Left kidney (tissue), 2 donors: ENCODE measurements around the gene LECT2. TPM values are rescaled to one million over a fixed set of nuclear protein-coding genes. Genes with fewer than 3 reads are reported as not detected.

ENCODE experiments used
- DNase-seq: peaks from one replicate; pipeline ENCODE4 v3.0.0-alpha.2; 2013
- polyA plus RNA-seq: library from polyadenylated mRNA; unstranded; fragments of 120-200 nt; gene quantifications from one replicate; pipeline ENCODE4 v1.2.1, GENCODE V29; 2013; ENCODE audit not compliant: insufficient read length

LECT2 gene
- polyA plus RNA-seq, 1 donor, result 5.2 TPM

DNA sequence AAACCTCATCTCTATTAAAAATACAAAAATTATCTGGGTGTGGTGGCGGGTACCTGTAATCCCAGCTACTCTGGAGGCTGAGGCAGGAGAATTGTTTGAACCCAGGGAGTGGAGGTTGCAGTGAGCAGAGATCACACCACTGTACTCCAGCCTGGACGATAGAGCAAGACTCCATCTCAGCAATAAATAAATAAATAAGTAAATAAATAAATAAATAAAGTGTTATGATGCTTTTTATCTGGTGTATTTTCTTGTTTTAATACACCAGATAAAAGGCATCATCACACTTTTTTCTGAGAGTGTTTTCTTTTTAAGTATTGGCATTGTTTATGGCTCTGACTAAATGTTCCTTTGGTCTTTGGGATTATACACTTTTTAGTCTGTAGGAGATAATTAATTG, 24.2 kb upstream of the LECT2 start:
- no peak for DNase-seq

DNA sequence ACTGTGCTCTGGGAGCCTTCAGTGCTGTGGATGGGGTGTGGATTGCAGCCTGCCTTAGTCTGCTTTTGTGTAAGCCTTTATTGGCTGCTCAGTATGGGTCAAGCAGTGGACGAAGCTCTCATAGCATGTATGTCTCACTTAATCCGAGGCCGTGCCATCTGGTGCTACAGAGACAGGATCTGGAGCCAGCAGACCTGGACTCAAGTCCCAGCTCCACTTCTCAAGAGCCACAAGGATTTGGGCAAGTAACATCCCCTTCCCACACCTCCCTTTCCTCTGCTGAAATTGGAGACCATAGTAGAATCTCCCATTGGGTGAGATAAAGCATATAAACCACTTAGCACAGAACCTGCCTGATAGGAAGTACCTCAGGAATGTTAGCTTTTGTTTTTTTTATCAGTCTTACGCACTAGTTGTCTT, 23.4 kb upstream of the LECT2 start:
- no peak for DNase-seq

DNA sequence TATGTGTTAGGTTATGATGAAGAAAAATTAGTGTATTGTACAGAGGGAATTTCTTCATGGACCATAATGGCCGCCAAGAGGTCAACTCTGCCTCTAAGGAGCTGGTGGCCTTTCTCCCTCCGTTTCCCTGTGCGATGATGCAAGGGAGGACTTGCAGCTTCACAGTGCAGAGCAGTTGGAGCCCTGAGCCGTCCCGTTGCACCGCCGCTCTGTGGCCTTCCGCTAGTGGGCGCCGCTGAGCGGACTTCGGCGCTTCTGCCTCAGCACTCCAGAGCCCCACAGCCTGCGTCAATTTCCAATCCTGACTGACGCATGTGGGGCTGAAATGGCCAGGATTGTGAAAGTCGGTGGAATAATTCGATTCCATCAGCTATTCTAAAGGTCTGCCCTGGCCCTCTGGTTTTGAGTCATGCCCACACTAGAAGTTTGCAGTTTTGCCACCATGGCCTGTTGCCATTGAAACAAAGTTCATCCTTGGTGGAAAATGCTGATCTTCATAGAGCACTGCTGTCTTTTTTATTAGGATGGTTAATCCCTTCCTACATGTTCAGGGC, 22.7 kb upstream of the LECT2 start:
- DNase-seq, result no peak

DNA sequence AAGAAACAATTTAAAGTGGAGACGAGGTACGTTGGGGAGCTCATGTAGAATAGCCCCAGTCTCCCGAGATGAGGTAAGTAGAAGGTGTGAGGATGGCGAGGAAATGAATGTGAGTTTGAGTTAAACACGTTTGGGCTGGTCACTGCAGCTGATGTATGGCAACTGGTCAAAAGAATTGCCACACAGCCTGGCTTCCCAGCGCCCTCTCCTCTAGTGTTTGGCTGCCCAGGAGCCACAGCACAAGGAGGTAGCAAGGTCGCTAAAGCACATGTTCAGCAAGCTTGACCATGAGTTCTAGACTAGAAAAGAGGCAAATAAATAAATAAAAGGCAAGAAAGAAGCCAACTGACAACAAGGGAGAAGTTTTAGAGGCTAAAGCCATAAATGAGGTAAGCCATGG, 21.4 kb upstream of the LECT2 start:
- DNase-seq, result no peak

DNA sequence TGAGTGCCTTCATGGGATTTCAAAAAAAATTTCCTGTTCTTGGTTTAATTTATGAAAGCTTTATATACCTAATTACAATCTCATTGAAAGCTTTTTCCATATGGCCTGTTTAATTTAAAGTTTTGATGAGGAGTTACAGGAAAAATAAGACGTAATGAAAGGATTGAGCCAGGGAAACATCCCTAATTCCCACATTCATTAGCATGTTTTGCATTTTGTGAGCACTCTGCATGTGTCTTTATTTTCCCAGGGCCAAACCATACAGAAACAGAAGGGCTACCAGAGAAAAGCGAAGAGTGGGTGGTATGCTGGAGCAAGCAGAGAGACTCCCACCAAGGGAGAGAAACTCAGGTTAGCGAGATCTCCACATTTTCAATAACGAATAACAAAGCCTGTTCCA, 20.3 kb upstream of the LECT2 start:
- no peak for DNase-seq

DNA sequence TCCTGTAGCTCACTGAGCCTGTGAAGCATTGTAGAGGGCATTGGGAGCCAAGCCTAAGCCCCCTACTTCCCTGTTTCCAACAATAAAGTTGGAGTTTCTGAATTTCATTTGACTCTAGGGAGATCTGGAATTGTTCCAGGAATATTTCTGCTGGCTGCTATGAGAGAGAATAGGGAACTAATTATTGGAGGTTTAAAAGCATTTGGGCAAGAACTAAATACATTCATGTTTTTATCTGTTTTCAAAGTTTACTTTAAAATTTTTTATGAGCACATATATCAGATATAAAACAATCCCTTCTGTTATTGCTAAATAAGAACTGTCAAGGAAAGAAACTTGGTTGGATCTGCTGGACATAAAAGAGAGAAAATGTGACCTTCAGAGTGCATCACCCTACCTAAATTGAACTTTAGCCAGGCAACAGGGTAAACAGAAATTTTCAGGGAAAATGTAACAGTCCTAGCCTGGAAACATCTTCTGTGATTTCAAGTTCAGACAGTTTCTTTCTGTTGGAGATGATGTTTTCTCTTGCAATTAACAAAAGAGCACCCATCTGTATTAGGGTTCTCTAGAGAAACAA, 19.3 kb upstream of the LECT2 start:
- DNase-seq, result no peak

DNA sequence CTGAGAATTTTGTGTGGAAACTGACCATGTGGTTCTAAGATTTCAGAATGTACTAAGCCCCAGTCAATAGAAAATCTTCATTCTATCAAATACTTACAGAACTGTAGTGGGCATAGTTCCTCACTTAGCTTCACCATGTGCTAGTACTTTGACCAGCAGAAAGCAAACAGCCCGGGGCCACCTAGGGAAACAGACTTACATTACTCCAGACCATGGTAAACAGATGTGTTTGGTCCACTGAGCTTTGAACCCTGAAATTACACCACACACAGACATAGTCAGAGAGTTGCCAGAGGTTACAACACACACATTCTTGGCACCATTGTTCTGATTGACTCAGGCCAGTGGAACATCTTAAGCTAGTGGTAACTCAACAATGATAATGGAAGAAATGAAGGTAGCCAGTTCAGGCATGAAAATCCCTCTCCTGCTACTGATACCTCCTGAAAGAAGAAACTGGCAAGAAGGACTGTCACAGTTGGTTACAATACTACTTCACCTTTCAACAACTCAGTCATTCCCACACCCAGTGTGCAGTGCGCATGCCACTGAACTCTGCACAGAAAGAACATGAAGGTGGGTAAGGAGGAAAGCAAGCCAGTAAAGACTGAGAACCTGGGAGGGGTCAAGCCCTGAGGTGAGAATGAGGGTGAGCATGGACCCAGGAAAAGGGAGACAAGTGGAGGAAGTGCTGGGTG, 18.7 kb upstream of the LECT2 start:
- no peak for DNase-seq

DNA sequence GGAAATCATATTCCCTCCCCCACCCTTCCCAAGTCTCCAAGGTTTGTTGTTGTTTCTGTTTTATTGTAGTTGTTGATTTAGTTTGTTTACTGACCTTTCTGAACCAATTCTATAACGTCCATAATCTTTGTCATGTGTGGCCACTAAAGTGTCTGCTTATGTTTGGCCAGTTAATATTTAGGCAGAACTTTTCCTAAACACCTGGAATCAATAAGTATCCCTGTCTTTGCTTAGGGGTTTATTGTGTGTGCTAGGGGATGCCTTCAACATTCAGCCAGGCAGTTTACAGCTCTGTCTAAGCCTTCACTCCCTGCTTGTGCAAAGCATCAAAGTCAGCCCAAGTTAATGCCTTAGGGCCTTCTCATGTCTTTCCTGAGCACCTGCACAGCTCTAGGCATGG, 16.9 kb upstream of the LECT2 start:
- DNase-seq, result no peak

DNA sequence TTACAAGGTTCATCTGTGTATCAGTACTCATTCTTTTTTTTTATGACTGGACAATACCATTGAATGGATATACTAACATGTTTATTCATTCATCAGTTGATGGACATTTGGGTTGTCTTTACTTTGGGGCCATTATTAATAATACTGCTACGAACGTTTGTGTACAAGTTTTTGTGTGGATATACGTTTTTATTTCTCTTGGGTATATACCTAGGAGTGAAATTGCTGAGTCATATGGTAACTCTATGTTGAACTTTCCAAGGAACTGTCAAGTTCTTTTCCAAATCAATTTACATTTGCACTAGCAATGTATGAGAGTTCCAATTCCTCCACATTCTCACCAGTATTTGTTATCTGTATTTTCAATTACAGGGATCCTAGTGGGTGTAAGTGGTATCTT, 12.0 kb upstream of the LECT2 start:
- DNase-seq, result no peak

DNA sequence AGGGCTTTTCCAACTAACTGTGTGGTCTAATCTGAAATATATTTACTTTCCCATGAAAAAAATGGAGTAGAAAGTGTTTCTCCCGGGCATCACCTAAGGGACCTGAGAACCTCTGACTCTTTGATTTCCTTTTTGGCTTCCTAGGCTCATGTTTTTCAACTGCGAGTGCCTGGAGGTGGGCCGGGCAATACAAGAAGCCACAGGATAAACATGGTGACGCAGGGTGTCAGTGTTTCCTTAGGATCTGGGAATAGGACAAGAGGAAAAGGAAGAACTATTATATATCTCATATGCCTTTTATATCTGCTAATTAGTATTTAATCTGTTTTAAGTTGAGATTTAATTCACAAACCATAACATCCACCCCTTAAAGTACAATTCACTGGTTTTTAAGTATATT, 11.4 kb upstream of the LECT2 start:
- no peak for DNase-seq

DNA sequence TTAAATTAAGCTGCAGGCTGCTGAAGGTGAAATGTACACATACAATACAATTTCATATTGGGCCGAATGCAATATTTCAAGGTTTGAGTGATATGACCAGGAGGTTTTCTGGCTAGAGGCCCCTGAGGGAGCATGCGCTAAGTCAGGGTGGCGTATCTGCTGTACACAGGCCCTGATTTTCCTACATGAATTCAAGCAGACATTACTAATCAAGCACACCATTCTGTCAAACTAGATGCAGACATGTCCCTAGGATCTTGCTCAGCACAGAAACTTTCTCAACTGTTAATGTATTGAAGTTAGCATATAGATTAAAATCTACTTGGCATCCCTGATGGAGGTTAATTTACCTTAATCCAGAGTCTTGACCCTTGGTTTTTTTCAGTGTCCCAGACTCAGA, 10.7 kb upstream of the LECT2 start:
- DNase-seq, result no peak

DNA sequence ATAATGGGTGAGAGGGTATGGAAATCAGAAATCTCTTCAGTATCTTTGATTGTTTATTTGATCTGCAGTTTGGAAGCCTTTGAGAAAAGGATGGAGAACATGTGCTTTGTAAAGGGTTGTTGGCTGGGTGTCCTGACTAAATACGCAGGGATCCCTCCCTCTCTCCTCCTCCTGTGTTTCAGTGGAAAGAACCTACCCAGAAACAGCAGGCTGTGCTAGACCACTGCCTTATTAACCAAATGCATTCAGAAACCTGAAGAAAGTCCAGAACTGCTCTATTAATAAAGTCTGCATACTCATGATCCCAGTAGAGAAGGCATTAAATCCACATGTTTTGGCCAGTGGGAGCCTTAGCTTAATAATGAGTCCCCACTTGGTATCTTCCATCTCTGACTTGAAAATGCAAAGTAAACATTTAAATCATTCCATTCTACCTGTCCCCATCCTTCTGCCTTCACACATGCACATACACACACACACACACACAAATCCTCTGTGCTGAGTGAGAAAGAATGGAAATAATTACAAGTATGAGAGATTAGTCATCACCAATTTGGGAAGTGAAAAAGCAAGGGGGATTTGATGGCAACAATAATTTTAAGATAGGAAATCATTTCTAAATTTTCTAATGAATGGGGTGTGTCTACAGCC, 10.0 kb upstream of the LECT2 start:
- DNase-seq, result no peak

DNA sequence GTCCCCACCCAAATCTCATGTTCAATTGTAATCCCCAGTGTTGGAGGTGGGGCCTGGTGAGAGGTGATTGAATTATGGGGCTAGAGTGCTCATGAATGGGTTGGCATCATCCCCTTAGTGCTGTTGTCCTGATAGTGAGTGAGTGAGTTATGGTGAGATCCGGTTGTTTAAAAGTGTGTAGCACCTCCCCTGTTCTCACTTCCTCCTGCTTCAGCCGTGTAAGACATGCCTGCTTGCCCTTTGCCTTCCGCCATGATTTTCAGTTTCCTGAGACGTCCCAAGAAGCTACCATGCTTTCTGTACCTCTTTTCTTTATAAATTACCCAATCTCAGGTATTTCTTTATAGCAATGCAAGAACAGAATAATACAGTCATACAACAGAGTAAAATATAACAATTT, 742 bp upstream of the LECT2 start:
- DNase-seq, result no peak

DNA sequence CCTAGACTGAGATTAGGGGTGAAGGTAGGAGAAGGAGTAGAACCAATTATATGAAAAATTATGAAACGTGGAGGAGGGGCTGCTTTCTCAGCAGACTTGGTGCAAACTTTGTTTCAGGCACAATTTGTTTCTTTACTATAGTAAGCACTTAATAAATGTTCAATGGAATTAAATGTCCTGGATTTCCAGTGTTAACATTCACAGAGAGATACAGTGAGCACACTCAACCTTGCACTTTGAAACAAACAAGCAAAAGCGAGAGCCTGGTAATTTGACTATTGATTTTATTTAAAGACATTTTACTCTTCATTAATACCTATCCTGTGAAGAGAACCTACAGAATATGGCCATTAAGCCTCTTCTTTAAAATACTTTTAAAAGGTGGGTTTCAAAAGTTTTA, 933 bp downstream of the LECT2 start:
- DNase-seq, result no peak

DNA sequence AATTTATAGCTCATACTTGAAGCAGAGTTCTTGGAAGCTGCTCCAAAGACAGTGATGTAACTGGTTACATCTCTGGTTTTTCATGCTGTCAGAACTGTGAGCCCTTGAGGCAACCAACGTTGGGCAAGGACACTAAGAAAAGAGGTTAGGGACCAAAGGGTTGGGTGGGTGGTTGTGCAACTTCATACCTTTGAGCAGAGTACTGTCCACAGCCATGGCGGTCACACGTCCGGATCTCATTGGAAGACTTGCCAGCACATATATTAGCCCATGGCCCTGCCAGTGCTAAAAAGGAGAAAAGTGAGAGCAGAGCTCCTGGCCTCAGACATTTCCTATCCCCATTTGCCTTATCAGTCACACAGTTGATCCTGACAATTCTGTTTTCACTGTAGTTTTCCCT, 2.1 kb downstream of the LECT2 start:
- no peak for DNase-seq

DNA sequence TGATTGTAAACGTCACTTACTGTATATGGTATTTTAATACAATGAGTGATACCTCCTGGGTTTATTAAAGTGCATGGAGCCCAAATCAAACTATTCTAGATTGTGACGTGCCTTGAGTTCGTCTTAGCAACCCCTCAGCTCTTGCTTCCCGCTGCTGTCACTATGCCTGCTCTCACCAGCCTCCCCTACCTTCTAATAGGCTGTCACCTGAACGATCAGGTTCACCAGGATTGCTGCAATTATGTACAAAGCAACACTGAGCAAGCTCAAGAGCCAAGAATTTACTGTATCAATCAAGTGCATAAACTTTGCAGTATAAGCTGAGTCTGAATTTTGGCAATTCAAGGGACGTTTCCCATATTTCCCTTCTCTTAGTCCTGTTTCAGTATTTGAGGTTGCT, 3.0 kb downstream of the LECT2 start:
- no peak for DNase-seq

DNA sequence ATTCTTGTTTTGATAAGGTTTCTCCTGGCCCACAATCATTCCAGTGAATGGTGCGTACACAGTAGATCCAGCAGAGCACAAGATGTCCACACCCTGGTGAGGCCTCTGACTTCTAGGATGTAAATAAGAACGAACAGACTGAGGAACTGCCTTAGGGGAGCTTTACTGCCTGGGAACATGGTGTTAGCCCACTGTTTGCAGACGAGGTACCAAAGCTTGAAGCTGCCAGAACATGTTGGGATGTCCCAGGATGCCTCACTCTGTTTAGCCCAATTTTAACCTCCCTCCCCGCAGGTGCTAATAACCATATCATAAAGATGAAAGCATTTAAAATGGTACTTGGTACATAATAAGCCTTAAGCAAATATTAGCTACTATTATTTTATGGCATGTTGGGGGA, 3.5 kb downstream of the LECT2 start:
- no peak for DNase-seq

DNA sequence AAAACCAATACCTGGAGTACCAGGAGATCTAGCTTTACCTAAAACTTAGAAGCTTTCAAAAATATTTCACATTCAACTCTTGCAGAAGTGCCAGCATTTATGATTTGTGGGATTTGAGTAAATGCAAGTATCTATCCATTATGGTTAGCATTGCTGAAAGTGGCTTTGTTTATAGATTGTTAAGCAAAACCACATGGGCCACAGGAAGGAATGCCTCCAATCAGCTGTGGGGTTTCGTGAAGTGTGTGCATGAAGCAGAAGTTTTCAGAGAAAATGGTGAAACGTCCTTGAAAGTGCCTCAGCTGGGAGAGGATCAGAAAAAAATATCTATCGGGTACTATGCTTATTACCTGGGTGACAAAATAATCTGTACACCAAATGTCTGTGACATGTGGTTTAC, 4.2 kb downstream of the LECT2 start:
- DNase-seq, result no peak

DNA sequence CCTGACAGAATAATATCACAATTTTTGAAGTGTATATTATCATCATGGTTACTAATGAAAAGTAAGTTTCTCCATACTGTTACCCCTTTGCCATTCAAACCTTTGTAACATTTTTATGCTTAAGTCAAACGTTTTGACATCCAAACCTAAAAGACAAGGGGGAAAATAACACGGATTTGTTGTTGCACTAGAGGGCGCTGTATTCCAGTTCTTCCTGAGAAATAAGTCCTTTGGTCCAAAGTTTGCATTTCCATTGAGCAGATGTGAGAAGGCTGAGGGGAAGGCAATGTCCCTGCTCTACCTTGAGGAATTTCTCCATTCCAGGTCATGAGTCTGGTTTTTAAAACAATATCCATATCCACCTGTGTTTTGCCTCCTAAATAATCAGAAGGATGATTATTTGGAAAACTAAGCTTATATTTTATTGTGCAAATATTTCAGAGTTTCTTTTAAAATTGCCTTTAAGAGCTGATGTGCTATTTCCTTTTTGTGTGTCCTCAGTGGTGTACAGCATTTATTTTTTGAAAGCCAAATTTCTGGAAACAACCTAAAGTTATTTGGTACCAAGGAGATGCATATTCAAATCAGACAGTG, 9.7 kb downstream of the LECT2 start:
- DNase-seq, result peak; percentile 77

DNA sequence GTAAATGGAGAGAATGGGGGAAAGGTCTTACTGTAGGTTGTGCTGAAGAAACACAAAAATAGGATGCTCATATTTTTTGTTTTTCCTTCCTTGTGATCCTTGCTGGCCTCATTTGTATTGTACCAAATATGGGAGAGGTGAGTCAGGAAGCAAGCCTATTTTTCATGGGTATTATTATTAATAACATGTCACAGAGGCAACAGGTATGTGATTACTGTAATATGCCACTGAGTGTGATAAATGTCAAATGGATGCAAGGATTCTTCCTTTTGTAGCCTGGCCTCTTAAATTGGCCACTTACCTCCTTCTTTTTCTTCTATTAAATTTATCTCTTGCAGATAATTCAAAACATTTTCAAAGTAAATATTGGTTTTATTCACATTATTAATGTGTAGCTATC, 10.2 kb downstream of the LECT2 start:
- DNase-seq, result no peak

DNA sequence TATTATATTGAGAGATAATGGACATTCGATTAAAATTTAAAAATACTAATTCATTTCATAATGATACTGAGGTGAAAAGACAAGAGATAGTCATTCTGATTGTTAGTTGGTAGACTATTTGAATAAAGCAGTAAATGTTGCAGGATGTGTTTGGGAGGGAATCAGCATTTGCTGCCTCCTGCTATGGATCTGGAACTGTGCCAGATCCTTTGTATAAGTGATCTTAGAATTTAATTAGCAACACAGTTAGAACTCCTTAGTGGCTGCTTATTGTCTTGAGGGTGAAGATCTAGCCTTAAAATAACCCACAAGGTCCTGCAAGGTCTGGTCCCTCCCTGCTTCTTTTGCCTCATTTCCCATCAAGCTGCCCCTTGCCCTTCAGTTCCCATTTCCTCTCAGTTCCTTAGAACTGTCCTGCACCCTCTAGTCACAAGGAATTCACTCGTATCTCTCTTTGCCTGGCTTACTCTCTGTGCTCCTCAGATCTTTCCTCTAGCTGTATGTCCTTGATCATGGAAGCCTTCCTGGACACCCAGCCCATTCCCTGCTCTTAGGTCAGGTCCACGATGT, 12.5 kb downstream of the LECT2 start:
- DNase-seq, result no peak

DNA sequence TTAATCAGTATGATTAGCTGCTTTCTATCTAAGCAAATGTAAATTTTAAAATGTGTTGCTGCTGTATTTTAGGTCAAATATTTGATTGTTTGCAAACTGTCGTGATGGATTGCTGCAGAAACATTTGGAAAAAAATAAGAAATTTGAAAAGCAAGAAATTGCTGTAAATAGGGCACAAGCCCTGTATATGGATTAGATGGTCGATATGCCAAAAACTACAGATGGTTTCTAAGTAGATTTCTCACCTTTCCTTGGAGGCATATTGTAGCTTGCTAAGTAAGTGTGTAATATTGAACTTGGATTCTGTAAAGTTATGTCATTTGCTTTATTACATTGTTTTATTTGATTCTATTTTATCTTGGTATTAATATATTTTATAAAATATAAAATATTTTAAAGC, 13.1 kb downstream of the LECT2 start:
- DNase-seq, result no peak
